Raji (cell line): ENCODE results near the gene FAM131C.

Experiments
- POLR2A ChIP-seq: IDR thresholded peaks from 2 replicates; pipeline ENCODE4 v1.6.1; 2011; ENCODE audit warnings: low read depth, low read length, control low read depth; ENCODE audit not compliant: insufficient read depth

FAM131C gene

GRCh38 chr1:16023050-16023653 is 50.3 kb downstream of the FAM131C start:
- TF ChIP-seq POLR2A = no peak

DNA sequence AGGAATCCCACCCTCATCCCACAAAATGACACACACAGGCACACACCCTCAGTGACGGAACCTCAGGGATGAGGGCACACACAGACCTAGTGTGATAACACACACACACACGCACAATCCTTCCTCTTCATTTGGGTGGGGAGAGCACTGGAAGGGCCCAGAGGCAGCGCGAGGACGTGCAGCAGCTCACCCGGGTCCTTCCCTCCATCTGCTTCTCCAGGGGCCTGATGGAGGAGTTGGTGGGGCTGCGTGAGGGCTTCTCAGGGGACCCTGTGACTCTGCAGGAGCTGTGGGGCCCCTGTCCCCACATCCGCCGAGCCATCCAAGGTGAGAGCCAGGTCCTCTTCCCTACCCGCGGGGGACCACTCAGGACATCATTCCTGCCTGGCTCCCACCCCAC is 51.1 kb downstream of the FAM131C start:
- TF ChIP-seq POLR2A = no peak

DNA sequence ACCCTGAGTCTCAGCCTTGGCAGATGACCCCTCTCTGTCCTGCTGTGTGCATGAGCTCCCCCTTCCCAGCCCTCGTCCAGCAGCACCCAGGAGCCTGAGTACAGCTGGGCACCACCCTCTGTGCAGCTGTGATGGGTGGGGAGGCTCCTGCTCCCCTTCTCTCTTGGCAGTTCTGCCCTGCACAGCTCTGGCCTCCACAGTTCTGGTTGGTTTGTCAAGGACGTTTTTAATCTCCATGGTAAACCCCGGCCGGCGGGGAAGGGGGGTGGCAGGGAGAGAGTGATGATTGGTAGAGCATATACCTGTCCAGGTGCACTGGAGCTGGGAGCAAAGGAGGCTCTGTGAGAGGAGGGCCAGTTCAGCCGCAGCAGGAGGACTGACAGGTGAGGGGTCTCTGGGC is 51.8 kb downstream of the FAM131C start, which contains the start of gene CLCNKA:
Gene CLCNKA (plus strand): TSS at position 356 of the 400 bp plus-strand sequence. CDS start 584 bp downstream, outside the sequence.
- TF ChIP-seq POLR2A = no peak

- no peak for TF ChIP-seq POLR2A
These were observed 53.1 kb downstream of the FAM131C start for GRCh38 chr1:16020325-16020724.

DNA sequence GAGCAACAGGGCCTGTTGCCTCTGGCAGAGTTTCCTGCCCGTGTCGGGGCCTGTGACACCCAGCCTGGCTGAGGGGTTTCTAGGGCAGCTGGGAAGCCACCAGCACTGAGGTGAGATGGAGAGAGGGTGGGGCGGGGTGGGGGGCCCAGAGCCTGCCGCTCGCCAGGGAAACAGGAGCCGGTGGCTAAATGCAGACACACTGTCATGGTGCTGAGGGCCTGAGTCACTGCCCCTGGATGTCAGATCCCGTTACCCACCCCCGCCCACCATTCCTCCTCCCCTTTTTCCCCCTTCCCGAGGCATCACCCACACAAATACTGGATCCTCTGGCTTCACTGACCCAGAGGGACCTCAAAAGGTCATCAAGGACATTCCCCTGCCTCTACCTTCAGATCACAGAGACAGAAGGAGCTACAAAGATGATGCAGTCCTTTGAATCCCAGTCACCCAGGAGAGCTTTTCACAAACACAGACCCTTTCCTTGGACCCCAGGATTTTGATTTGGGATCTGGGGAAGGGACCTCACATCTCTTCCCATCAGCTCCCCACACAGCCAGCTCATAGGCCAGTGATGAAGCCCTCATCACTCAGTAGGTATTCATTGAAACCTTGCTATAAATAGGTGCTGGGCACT is 53.7 kb downstream of the FAM131C start:
- no peak for TF ChIP-seq POLR2A

DNA sequence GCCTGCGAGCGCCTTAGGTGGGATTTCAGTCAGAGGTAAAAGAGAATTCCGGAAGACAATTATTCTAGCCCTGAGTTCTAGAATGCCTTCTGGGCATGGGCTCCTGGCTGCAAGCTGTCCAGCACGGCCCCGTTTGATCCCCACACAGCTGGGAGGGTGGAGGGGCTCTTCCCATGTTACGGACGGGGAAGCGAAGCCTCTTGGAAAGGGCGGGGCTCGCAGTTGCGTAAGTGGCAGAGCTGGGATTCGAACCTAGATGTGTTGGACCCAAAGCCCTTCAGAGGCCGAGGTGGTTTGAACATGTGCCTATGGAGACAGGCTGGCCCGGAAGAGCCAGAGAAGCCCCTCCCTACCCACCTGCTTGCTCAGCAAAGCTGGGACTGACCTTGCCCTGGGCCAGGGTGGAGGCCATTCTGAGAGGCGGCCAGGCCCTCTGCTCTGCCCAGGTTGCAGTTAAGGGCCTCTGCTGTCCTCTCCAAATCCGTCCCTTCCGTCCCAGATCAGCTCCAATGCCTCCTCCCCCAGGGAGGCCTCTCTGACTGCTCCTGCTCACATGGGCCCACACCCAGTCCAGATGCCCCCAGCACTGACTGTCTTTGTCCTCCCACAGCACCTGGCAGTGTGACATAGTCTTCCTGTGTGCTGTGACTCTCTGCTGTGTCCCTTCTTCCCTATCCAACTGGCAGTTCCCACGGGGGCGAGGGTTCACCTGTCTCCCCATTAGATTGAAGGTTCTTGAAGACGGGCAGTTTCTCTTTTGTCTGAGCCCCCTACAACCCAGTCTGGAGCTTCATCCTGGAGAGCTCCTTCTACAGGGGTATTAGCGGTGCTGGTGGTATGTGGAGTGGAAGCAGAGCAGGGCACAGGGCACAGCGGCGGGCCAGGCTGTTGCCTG is 54.5 kb downstream of the FAM131C start:
- TF ChIP-seq POLR2A = no peak

DNA sequence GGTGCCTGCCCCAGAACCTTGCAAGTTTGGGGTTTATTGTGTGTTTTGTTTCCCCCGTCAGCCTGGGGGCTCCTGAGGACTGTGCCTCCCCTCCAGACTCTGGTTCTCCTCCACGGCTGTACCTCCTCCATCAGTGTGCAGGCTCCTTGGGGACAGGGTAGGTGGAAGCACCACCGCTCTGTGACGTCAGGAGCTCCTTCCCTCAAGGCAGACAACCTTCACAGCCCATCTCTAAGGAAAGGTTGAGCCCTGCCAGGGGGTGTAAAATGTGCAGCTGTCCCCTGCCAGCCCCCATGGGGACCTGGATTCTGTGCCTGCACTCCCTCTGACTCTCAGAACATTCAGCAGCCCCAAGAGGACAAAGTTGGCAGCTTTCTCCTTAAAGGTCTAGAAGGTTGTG is 55.1 kb downstream of the FAM131C start:
- TF ChIP-seq POLR2A = no peak

DNA sequence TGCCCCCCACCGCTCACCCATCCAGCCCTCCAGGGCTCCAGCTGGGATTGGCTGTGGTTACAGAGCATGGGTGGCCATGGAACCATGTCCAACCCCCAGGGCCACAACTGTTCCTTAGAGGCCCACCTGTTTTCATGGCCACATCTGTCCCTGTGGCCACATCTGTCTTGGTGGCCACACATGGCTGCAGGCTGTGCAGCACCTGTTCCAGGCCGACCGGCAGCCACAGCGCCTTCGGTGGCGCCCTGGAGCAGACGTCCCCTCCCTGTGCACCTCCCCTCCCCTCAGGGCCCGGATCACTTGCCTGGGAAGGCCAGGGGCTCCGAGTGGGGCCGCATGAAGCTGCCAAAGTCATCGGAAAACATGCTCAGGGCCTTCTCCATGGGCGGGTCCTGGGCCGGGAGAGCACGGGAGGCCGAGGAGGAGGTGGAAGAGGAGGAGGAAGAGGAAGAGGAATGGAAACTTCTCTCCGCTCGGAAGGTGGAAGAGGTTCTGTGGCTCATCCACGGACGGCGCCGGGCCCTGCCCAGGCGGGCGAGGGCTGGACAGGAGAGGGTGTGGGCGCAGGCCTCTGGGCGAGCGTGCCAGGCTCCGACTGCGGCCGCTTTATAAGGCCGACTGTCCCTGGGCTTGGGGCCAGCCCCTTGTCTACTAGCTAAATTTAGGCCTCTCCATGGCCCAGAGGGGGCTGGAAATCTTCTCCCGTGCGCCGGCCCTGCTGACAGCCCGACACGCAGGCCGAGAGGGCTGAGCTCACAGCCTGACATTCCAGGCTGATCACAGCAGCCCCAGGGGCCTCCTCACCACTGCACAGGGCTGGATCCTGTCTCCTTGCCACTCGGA is 55.8 kb downstream of the FAM131C start, which contains the start of gene HSPB7:
Gene HSPB7 (minus strand): TSS at position 583 of the 843 bp plus-strand sequence. CDS start 80 bp downstream, at position 503.
- no peak for TF ChIP-seq POLR2A

- no peak for TF ChIP-seq POLR2A
These were observed 56.4 kb downstream of the FAM131C start for GRCh38 chr1:16017076-16017460.

DNA sequence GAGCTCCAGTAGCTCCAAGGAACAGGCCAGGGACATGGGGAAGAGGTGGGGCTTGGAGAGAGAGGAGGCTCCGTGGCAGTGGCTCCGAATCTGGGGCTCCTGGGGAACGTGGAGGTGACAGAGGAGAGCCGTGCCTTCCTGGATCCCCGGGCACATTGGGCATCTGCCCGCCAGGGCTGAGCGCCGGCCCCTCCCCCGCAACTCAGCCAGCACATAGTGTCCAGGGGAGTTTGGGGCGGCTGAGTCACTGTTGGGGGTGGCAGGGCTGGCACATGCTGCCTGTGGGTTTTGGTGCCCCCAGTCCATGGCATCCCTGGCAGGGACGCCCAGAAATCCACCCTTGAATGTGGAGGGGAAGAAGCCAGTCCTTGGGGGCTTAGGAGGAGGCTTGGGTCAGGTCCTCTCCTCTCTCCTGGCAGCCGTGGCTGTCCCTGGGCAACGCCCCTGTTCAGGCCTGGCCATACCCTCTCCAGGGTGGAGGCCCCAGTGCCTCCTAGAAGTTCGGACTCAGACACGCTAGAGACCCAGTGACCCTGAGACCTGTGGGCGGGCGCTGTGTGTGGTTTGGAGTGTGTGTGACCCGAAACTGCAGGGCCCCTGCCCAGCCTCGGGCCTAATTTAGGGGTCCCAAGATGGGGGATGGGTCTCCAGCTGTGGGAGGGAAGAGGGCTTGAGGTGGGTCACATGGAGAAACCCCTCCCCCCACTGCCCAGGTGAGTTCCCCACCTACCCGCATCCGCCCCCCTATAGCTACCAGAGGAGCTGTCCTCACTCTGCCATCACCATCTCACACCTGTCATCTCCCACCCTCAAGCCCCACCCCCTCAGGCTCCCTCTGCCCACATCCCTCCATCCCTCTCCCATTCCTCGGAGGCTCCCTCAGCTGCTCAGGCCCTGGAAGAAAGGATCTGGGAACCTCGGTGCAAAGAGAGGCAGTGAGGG is 57.2 kb downstream of the FAM131C start:
- no peak for TF ChIP-seq POLR2A

- no peak for TF ChIP-seq POLR2A
These were observed 58.0 kb downstream of the FAM131C start for GRCh38 chr1:16015491-16015890.

DNA sequence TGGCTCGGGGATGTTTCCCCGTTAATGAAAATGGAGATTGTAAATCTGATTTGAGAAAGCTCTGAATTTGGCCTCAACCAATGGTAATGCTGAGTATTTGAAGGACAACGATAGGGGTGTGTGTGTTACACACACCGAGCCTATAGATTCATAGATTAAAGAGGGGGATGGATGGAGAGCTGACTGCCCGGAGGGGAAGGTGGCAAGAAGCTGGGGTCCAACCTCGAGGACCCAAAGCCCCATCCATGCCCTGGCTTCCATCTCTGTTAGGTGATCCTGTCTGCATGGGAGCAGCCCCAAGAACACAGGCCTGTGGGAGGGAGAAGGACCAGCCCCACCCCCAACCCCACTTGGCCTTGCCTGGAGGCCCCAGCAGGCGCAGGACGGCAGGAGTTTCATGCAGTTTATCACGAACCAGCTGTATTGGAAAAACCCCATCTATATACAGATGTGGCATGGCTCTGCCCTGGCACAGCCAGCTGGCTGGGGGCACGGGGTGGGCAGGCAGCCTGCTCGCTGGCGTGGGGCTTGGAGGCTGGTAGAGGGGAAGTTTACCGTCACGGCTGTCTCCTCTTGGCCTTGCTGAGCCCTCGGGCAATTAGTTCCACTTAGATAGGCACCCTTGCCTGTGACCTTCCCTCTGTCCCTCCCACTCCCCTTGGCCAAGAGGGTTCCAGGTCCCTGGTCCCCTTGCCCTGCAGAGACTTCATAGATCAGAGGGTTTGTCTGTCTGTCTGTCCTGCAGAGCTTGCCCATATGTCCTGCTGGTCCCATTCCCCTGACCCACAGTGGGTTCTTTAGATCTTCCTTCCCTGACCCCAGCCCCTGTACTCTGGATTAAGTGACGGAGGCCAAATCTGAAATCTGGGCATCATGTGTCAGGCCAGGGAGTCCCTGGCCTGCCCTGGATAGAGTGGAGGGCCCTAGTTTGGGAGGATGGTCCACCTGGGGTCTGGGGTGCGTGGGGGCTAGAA is 58.7 kb downstream of the FAM131C start:
- TF ChIP-seq POLR2A = no peak

DNA sequence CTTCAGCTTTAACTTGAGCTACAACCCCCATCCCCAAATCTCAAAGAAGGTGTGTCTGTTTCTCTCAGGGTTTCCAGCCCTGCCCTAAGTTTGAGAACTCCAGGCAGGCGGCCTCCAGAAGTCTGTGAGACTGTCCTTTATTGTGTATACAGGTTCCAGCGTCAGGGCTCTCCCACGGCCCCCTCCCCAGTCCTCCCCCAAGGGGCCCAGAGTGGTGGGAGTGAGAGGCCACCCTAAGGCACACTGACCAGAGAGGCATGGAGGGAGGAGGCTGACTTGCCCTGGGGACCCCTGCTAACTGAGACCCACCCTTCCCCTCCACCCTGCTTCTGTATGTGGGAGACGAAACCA is 59.6 kb downstream of the FAM131C start:
- TF ChIP-seq POLR2A = no peak

GRCh38 chr1:16013220-16013907 is 60.1 kb downstream of the FAM131C start:
- no peak for TF ChIP-seq POLR2A
